ENCODE data around the gene BRICD5.
"Not testable (repeated sequence)": the region's sequence is repeated elsewhere in the genome, so short reads cannot be mapped to it uniquely, and the experiment has no call there.

BRICD5 gene

DNA sequence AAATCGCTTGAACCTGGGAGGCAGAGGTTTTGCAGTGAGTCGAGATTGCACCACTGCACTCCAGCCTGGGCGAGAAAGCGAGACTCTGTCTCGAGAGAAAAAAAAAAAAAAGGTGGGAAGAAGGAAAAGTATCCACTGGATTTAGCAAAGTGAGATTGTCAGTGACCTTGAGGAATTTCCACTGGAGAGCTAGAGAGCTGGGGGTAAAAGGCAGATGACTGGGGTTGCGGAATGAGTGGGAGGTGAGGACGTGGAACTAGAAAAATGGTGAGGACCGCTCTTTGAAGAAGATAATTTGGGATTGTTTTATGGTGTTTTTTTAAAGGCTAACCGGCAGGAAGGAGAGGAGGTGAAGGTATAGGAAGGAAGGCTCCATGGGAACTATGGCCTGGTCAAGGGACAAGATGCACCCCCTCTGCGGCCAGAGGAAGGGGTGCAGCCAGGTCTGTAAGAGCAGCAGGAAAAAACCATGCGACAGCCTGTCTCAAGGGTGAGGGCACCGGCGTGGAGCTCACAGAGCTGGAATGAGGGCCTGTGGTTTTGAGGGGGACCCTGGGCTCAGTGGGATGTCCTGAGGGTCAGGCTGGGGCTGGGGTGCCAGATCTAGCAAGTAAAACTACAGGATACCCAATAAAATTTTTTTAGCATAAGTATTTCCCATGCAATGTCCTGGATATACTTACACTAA is 6.1 kb downstream of the BRICD5 start:
- Histone ChIP-seq H3K4me1 (ENCODE audit: control insufficient read depth, insufficient read depth, low read length) (no peaks in the 10 kb centered on the region), H3K9ac (ENCODE audit: low read depth, low read length) (peak overlapping the region; percentile 94), H3K27me3 (ENCODE audit: control insufficient read depth, insufficient read depth, low read length) (peaks cover 4% of the 10 kb centered on the region), H3K9me3 (ENCODE audit: control insufficient read depth, insufficient read depth, low read length) (no peaks in the 10 kb centered on the region), H3K36me3 (ENCODE audit: control insufficient read depth, insufficient read depth, low read length) (peaks cover 30% of the 10 kb centered on the region), H3K4me3 (ENCODE audit: low read depth, low read length) (peak overlapping the region; percentile 94)

DNA sequence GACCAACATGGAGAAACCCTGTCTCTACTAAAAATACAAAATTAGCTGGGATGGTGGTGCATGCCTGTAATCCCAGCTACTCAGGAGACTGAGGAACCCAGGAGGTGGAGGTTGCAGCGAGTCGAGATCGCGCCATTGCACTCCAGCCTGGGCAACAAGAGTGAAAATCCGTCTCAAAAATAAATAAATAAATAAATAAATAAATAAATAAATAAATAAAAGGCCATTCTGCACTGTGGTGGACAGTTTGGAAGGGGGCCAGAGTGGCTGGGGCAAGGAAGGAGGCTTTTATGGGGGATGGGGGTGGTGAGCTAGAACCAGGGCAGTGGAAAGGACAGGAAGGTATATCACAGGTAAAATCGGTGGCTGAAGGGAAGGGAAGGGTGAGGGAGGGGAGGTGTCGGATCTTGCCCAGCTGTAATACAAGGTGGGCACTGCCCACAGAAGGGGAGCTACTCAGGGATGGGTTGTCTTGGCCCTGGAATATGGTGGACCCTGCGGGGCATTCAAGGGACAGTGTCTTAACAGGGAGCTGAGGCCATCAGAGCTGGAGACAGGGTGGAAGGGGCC is 7.5 kb downstream of the BRICD5 start:
- not testable (repeated sequence) for H3K4me1 ChIP-seq (ENCODE audit: control insufficient read depth, insufficient read depth, low read length)

DNA sequence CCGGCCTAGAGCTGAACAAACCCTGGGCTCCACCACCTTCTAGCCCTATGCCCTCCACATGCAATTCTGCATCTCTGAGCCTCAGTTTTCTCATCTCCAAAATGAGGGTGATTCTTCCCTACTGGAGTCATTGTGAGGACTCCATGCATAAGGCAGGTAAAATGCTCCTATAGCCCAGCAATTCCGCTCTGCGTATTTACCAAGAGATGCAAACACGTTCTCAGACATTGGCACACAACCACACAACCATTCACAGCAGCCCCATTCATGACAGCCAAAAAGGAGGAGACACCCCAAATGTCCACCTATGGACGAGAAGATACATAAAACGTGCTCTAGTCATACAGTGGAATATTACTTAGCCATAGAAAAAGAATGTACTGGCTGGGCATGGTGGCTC is 10.3 kb downstream of the BRICD5 start:
- Histone ChIP-seq H3K27me3 (ENCODE audit: control insufficient read depth, insufficient read depth, low read length) (peaks cover 28% of the 10 kb centered on the region), H3K9ac (ENCODE audit: low read depth, low read length) (no peak overlapping the region), H3K4me1 (ENCODE audit: control insufficient read depth, insufficient read depth, low read length) (no peaks in the 10 kb centered on the region), H3K9me3 (ENCODE audit: control insufficient read depth, insufficient read depth, low read length) (no peaks in the 10 kb centered on the region), H3K4me3 (ENCODE audit: low read depth, low read length) (no peak overlapping the region), H3K36me3 (ENCODE audit: control insufficient read depth, insufficient read depth, low read length) (no peaks in the 10 kb centered on the region)

More for the DNA sequence above, 7.5 kb downstream of the BRICD5 start:
- H3K9me3 ChIP-seq (ENCODE audit: control insufficient read depth, insufficient read depth, low read length); H3K9ac ChIP-seq (ENCODE audit: low read depth, low read length); H3K4me3 ChIP-seq (ENCODE audit: low read depth, low read length): not testable (repeated sequence)
- Histone ChIP-seq H3K36me3 (ENCODE audit: control insufficient read depth, insufficient read depth, low read length) (peaks cover 17% of the 10 kb centered on the region), H3K27me3 (ENCODE audit: control insufficient read depth, insufficient read depth, low read length) (peaks cover 12% of the 10 kb centered on the region)

DNA sequence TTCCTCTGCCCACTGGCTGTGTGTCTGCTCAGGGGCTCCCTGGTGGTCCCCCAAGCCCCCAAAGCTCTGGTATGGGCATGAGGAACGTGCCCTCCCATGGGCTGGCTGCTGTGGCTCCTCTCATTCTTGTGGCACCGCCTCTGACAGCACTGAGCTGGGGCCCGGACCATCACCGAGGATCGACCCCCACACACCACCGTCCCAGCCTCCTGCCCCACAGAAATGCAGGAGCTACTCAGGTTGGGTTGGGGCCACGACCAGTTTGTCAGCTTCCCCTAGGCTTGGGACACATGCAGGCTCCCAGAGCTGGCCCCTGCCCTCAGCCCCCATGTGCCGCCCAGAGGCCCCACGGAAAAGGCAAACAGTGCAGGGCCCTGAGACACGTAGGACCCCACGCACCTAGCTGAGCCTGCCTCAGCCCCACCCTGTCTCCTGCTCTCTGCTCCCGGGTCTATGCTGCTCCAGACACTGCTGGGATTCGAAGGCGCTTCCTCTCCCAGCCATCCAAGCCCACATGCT is 11.0 kb downstream of the BRICD5 start:
- Histone ChIP-seq H3K9ac (ENCODE audit: low read depth, low read length) (no peak overlapping the region), H3K4me3 (ENCODE audit: low read depth, low read length) (no peak overlapping the region), H3K27me3 (ENCODE audit: control insufficient read depth, insufficient read depth, low read length) (peaks cover 28% of the 10 kb centered on the region), H3K36me3 (ENCODE audit: control insufficient read depth, insufficient read depth, low read length) (no peaks in the 10 kb centered on the region), H3K4me1 (ENCODE audit: control insufficient read depth, insufficient read depth, low read length) (no peaks in the 10 kb centered on the region), H3K9me3 (ENCODE audit: control insufficient read depth, insufficient read depth, low read length) (no peaks in the 10 kb centered on the region)

DNA sequence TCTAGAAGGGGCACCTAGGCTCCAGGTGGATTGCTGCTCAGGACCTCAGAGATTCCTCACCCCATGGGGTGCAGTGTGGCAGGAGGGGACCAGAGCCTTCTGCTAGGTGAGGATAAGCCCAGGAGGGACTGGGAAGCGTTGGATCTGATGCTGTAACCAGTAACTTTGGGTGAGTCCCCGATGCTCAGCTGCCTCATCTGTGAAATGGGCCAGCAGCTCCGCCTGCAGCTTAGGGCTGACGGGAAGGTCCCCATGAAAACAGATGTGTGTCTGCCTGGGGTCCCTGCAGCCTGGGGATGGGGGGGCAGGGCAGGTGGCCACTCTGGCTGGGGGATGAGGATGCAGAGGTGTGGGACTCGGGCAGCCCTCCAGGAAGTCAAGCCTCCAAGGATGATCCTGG is 11.6 kb downstream of the BRICD5 start:
- Histone ChIP-seq H3K4me3 (ENCODE audit: low read depth, low read length) (no peak overlapping the region), H3K36me3 (ENCODE audit: control insufficient read depth, insufficient read depth, low read length) (no peaks in the 10 kb centered on the region), H3K4me1 (ENCODE audit: control insufficient read depth, insufficient read depth, low read length) (no peaks in the 10 kb centered on the region), H3K9me3 (ENCODE audit: control insufficient read depth, insufficient read depth, low read length) (no peaks in the 10 kb centered on the region), H3K27me3 (ENCODE audit: control insufficient read depth, insufficient read depth, low read length) (peaks cover 28% of the 10 kb centered on the region), H3K9ac (ENCODE audit: low read depth, low read length) (no peak overlapping the region)

DNA sequence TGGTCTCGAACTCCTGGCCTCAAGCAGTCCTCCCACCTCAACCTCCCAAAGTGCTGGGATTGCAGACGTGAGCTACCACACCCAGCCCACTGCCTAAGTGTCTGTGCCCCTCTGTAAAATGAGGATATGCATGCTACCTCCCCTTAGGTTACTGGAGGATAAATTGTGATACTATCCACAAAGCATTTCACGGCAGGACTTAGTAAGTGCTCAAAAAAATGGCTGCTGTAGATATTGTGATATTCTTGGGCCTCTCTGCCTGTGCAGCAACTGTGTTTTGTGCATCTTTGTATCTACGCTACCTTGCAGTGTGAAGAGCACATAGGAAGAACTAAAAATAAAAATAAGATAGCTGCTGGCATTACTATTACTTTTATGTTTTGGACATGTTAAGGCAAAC is 12.4 kb downstream of the BRICD5 start:
- no peaks in the 10 kb centered on the region for H3K9me3 ChIP-seq (ENCODE audit: control insufficient read depth, insufficient read depth, low read length)
- peaks cover 28% of the 10 kb centered on the region for H3K27me3 ChIP-seq (ENCODE audit: control insufficient read depth, insufficient read depth, low read length)
- no peak overlapping the region for H3K9ac ChIP-seq (ENCODE audit: low read depth, low read length)
- H3K4me3 ChIP-seq (ENCODE audit: low read depth, low read length): no peak overlapping the region
- no peaks in the 10 kb centered on the region for H3K4me1 ChIP-seq (ENCODE audit: control insufficient read depth, insufficient read depth, low read length)
- no peaks in the 10 kb centered on the region for H3K36me3 ChIP-seq (ENCODE audit: control insufficient read depth, insufficient read depth, low read length)

DNA sequence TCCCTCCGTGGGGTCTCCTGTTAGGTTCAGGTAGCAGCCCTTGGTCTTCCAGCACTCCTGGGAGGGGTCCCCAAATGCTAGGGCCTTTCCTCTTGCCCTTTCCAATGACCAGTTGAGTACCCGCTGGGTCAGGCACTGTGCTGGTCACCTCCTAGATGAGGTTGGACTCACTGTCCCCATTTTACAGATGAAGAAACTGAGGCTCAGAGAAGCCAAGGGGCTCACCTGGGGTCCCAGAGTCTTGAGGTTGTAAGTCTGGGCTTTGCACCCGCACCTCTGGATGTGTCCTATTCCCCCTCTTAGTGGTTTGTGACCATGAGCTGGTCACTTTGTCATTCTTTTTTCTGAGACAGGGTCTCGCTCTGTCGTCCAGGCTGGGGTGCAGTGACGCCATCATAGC is 12.9 kb downstream of the BRICD5 start:
- no peaks in the 10 kb centered on the region for H3K4me1 ChIP-seq (ENCODE audit: control insufficient read depth, insufficient read depth, low read length)
- H3K27me3 ChIP-seq (ENCODE audit: control insufficient read depth, insufficient read depth, low read length): peaks cover 28% of the 10 kb centered on the region
- H3K4me3 ChIP-seq (ENCODE audit: low read depth, low read length): no peak overlapping the region
- H3K9ac ChIP-seq (ENCODE audit: low read depth, low read length): no peak overlapping the region
- H3K9me3 ChIP-seq (ENCODE audit: control insufficient read depth, insufficient read depth, low read length): no peaks in the 10 kb centered on the region
- no peaks in the 10 kb centered on the region for H3K36me3 ChIP-seq (ENCODE audit: control insufficient read depth, insufficient read depth, low read length)

DNA sequence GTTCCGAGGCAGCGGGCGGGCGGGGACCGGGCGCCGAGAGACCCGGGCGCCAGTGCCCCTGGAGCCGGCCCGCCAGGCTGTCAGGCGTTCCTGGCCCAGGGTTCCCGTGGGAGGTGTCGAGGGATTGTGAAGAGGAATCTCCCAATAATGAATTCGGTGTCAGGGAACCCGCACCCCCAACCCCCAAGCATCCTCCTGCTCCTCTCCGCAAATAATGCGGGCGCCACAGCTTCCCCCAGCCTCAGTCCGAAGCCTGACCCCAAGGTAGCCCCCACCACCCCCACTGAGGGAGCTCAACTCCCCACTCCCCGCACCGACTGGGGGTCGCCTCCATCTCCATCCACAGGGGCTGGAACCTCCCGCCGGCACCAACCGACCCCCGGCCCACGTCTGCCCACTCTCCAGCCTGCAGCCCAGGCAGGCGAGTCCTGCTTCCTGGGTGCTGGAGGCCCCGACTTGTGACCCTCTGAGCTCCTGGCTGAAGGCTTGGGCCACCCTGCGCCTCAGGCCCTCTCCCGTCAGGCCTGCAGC is 13.6 kb downstream of the BRICD5 start:
- Histone ChIP-seq H3K36me3 (ENCODE audit: control insufficient read depth, insufficient read depth, low read length) (no peaks in the 10 kb centered on the region), H3K9me3 (ENCODE audit: control insufficient read depth, insufficient read depth, low read length) (no peaks in the 10 kb centered on the region), H3K4me3 (ENCODE audit: low read depth, low read length) (peak overlapping the region; percentile 32), H3K27me3 (ENCODE audit: control insufficient read depth, insufficient read depth, low read length) (peaks cover 28% of the 10 kb centered on the region), H3K9ac (ENCODE audit: low read depth, low read length) (no peak overlapping the region), H3K4me1 (ENCODE audit: control insufficient read depth, insufficient read depth, low read length) (no peaks in the 10 kb centered on the region)

DNA sequence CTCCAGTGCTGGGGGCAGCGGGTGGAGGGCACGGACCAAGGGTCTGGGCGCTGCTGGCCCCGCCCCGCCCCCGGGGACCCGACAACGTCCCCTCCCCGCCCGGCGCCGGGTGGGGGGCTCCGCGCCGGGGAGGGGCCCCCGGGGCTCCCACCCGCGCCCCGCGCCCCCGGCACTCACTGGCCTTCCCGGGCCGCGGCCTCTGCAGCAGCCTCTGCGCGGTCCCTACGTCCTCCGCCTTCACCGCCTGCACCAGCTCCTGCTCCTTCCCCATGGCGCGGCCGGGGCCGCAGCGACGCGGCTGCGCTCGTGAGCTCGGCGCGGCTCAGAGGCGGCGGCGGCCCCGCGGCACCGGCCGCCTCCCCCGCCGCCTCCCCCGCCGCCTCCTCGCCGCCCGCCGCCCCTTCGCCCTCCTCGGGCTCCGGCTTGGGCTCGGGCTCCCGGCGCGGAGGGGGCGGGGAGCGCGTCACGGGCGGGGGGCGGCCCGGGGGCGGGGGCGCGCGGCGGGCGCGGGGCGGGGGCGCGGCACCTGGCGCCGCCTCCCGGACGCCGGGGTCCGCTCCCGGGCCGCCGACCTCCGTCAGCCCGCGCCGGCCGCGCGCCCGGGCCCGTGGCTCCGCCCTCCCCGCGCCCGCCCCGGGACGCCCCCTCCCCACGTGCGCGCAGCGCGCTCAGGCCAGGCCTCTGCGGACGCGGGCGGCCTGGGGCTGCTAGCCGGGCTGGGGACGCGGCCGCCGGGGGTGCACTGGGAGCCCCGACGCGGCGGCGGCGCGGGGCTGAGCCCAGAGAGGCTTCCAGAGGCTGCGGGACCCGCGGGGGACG is 14.3 kb downstream of the BRICD5 start, which contains the start of gene CASKIN1:
Gene CASKIN1 (minus strand): TSS at position 444 of the 819 bp plus-strand sequence. CDS start 173 bp downstream, at position 271.
- Histone ChIP-seq H3K9me3 (ENCODE audit: control insufficient read depth, insufficient read depth, low read length) (no peaks in the 10 kb centered on the region), H3K4me1 (ENCODE audit: control insufficient read depth, insufficient read depth, low read length) (no peaks in the 10 kb centered on the region), H3K9ac (ENCODE audit: low read depth, low read length) (no peak within 1 kb of the TSS), H3K4me3 (ENCODE audit: low read depth, low read length) (peak within 1 kb of the TSS; percentile 49), H3K36me3 (ENCODE audit: control insufficient read depth, insufficient read depth, low read length) (no peaks in the 10 kb centered on the region), H3K27me3 (ENCODE audit: control insufficient read depth, insufficient read depth, low read length) (peaks cover 28% of the 10 kb centered on the region)

DNA sequence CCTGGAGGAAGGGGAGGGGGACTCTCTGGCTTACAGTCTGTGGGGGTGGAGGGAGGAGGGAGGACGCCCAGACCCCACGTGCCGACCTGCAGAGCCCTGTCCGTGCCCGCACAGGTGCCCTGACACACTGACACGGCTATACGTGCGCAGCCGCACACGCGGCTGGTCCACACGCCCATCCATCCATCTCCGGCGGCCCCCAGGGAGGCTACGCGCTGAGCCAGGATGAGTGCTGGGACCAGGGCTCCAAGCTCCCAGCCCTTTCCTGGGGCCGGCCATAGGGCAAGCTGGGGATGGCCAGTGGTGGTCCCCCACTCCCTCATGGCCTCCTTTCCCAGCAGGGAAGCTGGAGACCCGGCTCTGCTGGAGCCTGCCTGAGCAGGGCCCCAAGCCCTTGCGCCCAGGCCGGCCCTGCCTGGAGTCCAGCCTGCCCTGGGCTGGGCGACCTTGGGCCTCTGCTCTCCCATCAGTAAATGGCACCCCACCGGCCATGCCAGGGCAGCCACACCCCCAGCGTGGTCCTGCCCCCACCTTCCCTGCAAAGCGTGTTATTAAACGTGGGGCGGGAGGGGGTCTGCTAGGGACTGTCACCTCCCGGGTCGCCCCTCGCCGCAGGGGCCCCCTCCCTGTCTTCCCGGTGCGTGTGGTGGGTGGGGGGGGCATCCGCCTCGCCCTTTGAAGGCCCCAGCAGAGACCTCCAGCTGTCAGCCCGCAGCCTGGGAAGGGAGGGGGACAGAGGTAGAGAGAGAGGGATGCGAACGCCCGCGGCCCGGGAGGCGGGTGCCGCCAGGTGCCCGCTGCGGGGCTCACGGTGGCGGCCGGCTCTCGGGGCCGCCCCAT is 15.1 kb downstream of the BRICD5 start:
- Histone ChIP-seq H3K4me1 (ENCODE audit: control insufficient read depth, insufficient read depth, low read length) (no peaks in the 10 kb centered on the region), H3K9me3 (ENCODE audit: control insufficient read depth, insufficient read depth, low read length) (no peaks in the 10 kb centered on the region), H3K9ac (ENCODE audit: low read depth, low read length) (no peak overlapping the region), H3K27me3 (ENCODE audit: control insufficient read depth, insufficient read depth, low read length) (peaks cover 28% of the 10 kb centered on the region), H3K4me3 (ENCODE audit: low read depth, low read length) (peak overlapping the region; percentile 49), H3K36me3 (ENCODE audit: control insufficient read depth, insufficient read depth, low read length) (no peaks in the 10 kb centered on the region)

DNA sequence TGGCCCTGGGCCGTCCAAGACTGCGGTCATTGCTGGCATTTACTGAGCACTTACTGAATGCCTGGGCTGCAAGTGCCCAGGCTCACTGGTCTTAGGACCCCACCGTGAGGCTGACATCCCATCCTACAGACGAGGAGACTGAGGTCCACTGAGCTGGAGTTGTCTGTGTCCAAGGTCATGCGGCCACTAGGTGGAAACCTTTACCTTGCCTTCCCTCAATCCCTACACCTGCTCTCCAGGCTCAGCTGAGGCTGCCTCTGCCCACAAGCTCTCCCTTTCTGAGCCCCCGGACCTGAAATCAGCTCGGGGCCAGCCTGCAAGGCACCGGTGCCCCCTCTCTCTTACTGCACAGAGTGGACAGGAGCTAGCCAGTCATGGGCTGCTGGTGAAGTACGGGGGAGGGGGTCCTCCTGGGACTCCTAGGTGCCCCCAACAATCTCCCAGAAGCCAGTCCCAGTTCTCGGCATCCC is 15.8 kb downstream of the BRICD5 start:
- Histone ChIP-seq H3K4me1 (ENCODE audit: control insufficient read depth, insufficient read depth, low read length) (no peaks in the 10 kb centered on the region), H3K36me3 (ENCODE audit: control insufficient read depth, insufficient read depth, low read length) (no peaks in the 10 kb centered on the region), H3K4me3 (ENCODE audit: low read depth, low read length) (peak overlapping the region; percentile 49), H3K9ac (ENCODE audit: low read depth, low read length) (no peak overlapping the region), H3K27me3 (ENCODE audit: control insufficient read depth, insufficient read depth, low read length) (peaks cover 24% of the 10 kb centered on the region), H3K9me3 (ENCODE audit: control insufficient read depth, insufficient read depth, low read length) (no peaks in the 10 kb centered on the region)
